HepG2 (cell line): Measurements from ENCODE around the gene HSD11B2. TPM values are rescaled to one million over a fixed set of nuclear protein-coding genes. Genes with fewer than 3 reads are reported as not detected.
A peak's percentile ranks its signal among the peaks of the same experiment; 100 is the strongest.

Experiments used
- AGO2 ChIP-seq: fragments of 200-400 bp; formaldehyde crosslinking; optimal IDR thresholded peaks from 2 replicates; pipeline ENCODE3; 2017; ENCODE audit warnings: mild to moderate bottlenecking, low read depth, low read length, moderate library complexity
- HES4 ChIP-seq: sonication (generic); formaldehyde crosslinking; IDR thresholded peaks from 2 replicates; pipeline ENCODE4 v1.9.0; 2021; ENCODE audit warnings: mild to moderate bottlenecking, missing genetic modification reagents, borderline replicate concordance
- KAT2B ChIP-seq: fragments of 150-350 bp; IDR thresholded peaks from 2 replicates; pipeline ENCODE4 v1.6.1; 2014; ENCODE audit warnings: low read depth, low read length, borderline replicate concordance
- NFYC ChIP-seq: IDR thresholded peaks from 2 replicates; pipeline ENCODE4 v1.6.1; 2016; ENCODE audit warnings: missing genetic modification reagents, missing compliant biosample characterization
- PAXIP1 ChIP-seq: sonication (generic); formaldehyde crosslinking; conservative IDR thresholded peaks from 2 replicates; pipeline ENCODE4 v1.4.0; 2020; ENCODE audit warnings: mild to moderate bottlenecking, missing genetic modification reagents, moderate library complexity
- POGK ChIP-seq: sonication (generic); formaldehyde crosslinking; conservative IDR thresholded peaks from 2 replicates; pipeline ENCODE4 v1.8.0; 2022; ENCODE audit warnings: mild to moderate bottlenecking, moderate library complexity, missing genetic modification reagents
- POLR2G ChIP-seq: fragments of 200-400 bp; formaldehyde crosslinking; IDR thresholded peaks from 2 replicates; pipeline ENCODE4 v1.6.1; 2018; ENCODE audit warnings: mild to moderate bottlenecking, low read depth, low read length, moderate library complexity
- RXRB ChIP-seq: IDR thresholded peaks from 2 replicates; pipeline ENCODE4 v1.6.1; 2016; ENCODE audit warnings: borderline replicate concordance, missing genetic modification reagents, missing compliant biosample characterization
- ZNF292 ChIP-seq: sonication (generic); formaldehyde crosslinking; IDR thresholded peaks from 2 replicates; pipeline ENCODE4 v1.8.1; 2022; ENCODE audit warnings: mild to moderate bottlenecking, low read depth, missing genetic modification reagents, borderline replicate concordance
- ZNF639 ChIP-seq: conservative IDR thresholded peaks from 2 replicates; pipeline ENCODE4 v1.6.1; 2018; ENCODE audit warnings: missing genetic modification reagents
- ZNF879 ChIP-seq: sonication (generic); formaldehyde crosslinking; IDR thresholded peaks from 2 replicates; pipeline ENCODE4 v1.8.1; 2023; ENCODE audit warnings: missing genetic modification reagents
- polyA plus RNA-seq, 8 experiments: library from polyadenylated mRNA; depleted of rRNA in 3 of 8; stranded (reverse) in 7 of 8; unstranded in 1 of 8; fragments of >200 nt; fragmentation: Illumina TruSeq in 4 of 8; extraction: Trizol in 4 of 8; gene quantifications; 2 replicates each; pipeline versions ENCODE4 v1.2.1 to v1.2.3, GENCODE V29; 2011 to 2016; ENCODE audit warnings: low read depth in 4 of 8, missing spikeins in 1 of 8, mixed read lengths in 1 of 8; ENCODE audit not compliant: insufficient read depth in 1 of 8
- total RNA-seq, 5 experiments: library from RNA; depleted of rRNA; stranded (reverse); fragments of >200 nt; fragmentation: Illumina TruSeq; extraction: Trizol; gene quantifications; 2 replicates each; pipeline ENCODE4 v1.2.3, GENCODE V29; 2016; ENCODE audit warnings: low read depth in 1 of 5
- TF ChIP-seq, protein P1 (sequence below): sonication (generic); formaldehyde crosslinking; IDR thresholded peaks from 2 replicates; pipeline ENCODE4 v1.4.0; 2020; ENCODE audit warnings: mild to moderate bottlenecking, missing genetic modification reagents, borderline replicate concordance
- TF ChIP-seq, protein P2 (sequence below): sonication (generic); formaldehyde crosslinking; IDR thresholded peaks from 2 replicates; pipeline ENCODE4 v1.4.0; 2020; ENCODE audit warnings: mild to moderate bottlenecking, missing genetic modification reagents

The HSD11B2 gene
- total and polyA plus RNA-seq, 2 of the 13 experiments (the other 11 are each of a cell fraction or from before 2014, with no cell fraction given) = 8.9 to 13.6 TPM

- no peak for TF ChIP-seq POGK (CRISPR knock-in tag)
- no peak for TF ChIP-seq KAT2B
- no peak for TF ChIP-seq HES4 (CRISPR knock-in tag)
- no peak for TF ChIP-seq PAXIP1 (CRISPR knock-in tag)
- TF ChIP-seq RXRB (CRISPR knock-in tag) = no peak
- no peak for TF ChIP-seq ZNF879 (CRISPR knock-in tag)
- TF ChIP-seq, protein P1, sequence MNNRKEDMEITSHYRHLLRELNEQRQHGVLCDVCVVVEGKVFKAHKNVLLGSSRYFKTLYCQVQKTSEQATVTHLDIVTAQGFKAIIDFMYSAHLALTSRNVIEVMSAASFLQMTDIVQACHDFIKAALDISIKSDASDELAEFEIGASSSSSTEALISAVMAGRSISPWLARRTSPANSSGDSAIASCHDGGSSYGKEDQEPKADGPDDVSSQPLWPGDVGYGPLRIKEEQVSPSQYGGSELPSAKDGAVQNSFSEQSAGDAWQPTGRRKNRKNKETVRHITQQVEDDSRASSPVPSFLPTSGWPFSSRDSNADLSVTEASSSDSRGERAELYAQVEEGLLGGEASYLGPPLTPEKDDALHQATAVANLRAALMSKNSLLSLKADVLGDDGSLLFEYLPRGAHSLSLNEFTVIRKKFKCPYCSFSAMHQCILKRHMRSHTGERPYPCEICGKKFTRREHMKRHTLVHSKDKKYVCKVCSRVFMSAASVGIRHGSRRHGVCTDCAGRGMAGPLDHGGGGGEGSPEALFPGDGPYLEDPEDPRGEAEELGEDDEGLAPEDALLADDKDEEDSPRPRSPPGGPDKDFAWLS (CRISPR knock-in tag) = no peak
- no peak for TF ChIP-seq ZNF292 (CRISPR knock-in tag)
- TF ChIP-seq, protein P2, sequence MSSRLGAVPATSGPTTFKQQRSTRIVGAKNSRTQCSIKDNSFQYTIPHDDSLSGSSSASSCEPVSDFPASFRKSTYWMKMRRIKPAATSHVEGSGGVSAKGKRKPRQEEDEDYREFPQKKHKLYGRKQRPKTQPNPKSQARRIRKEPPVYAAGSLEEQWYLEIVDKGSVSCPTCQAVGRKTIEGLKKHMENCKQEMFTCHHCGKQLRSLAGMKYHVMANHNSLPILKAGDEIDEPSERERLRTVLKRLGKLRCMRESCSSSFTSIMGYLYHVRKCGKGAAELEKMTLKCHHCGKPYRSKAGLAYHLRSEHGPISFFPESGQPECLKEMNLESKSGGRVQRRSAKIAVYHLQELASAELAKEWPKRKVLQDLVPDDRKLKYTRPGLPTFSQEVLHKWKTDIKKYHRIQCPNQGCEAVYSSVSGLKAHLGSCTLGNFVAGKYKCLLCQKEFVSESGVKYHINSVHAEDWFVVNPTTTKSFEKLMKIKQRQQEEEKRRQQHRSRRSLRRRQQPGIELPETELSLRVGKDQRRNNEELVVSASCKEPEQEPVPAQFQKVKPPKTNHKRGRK = no peak
- 0 out of 2 replicates have a peak, but pooled peaks have one; percentile 37 for TF ChIP-seq POLR2G
- no peak for TF ChIP-seq NFYC (CRISPR knock-in tag)
- TF ChIP-seq AGO2 = peak; percentile 89
- no peak for TF ChIP-seq ZNF639 (CRISPR knock-in tag)
- TF ChIP-seq, all 625 proteins: peak for 5
Observed at GRCh38 chr16:67436640-67437193, 5.8 kb downstream of the HSD11B2 start (continued).
